GM19351 (cell line): ENCODE measurements around the gene ARL15.
"Not testable (repeated sequence)": the region's sequence is repeated elsewhere in the genome, so short reads cannot be mapped to it uniquely, and the experiment has no call there.

Source experiments
- ATAC-seq: cut with Tn5 transposase; IDR thresholded peaks from one replicate; pipeline ENCODE4 v1.9.1; 2021; ENCODE audit warnings: mild to moderate bottlenecking, moderate library complexity; ENCODE audit not compliant: unreplicated experiment

Gene ARL15

GRCh38 chr5:54103871-54104270 is 206.5 kb downstream of the ARL15 start:
- no peak for ATAC-seq

- ATAC-seq, result no peak
Observed at GRCh38 chr5:54098267-54098666, 212.1 kb downstream of the ARL15 start.

- no peak for ATAC-seq
Observed at GRCh38 chr5:54095969-54096368, 214.4 kb downstream of the ARL15 start.

- no peak for ATAC-seq
Observed at GRCh38 chr5:54094706-54095105, 215.7 kb downstream of the ARL15 start.

- no peak for ATAC-seq
Observed at GRCh38 chr5:54093861-54094260, 216.5 kb downstream of the ARL15 start.

GRCh38 chr5:54093081-54093492 is 217.3 kb downstream of the ARL15 start:
- ATAC-seq, result no peak

GRCh38 chr5:54091307-54092130 is 218.9 kb downstream of the ARL15 start:
- ATAC-seq, result no peak

- no peak for ATAC-seq
Observed at GRCh38 chr5:54090495-54091120, 219.8 kb downstream of the ARL15 start.

GRCh38 chr5:54088081-54088480 is 222.3 kb downstream of the ARL15 start:
- ATAC-seq, result no peak

- ATAC-seq, result no peak
Observed at GRCh38 chr5:54087436-54087835, 222.9 kb downstream of the ARL15 start.

GRCh38 chr5:54086191-54086590 is 224.2 kb downstream of the ARL15 start:
- ATAC-seq, result no peak

- no peak for ATAC-seq
Observed at GRCh38 chr5:54084696-54085095, 225.7 kb downstream of the ARL15 start.

- no peak for ATAC-seq
Observed at GRCh38 chr5:54083851-54084250, 226.5 kb downstream of the ARL15 start.

GRCh38 chr5:54083245-54083644 is 227.1 kb downstream of the ARL15 start:
- ATAC-seq, result no peak

- no peak for ATAC-seq
Observed at GRCh38 chr5:54081415-54081814, 229.0 kb downstream of the ARL15 start.

- ATAC-seq, result no peak
Observed at GRCh38 chr5:54080831-54081230, 229.5 kb downstream of the ARL15 start.

GRCh38 chr5:54073735-54074134 is 236.6 kb downstream of the ARL15 start:
- ATAC-seq, result no peak

GRCh38 chr5:54073131-54073530 is 237.2 kb downstream of the ARL15 start:
- ATAC-seq, result no peak

GRCh38 chr5:54066433-54066832 is 243.9 kb downstream of the ARL15 start:
- ATAC-seq, result no peak

- no peak for ATAC-seq
Observed at GRCh38 chr5:54063817-54064216, 246.6 kb downstream of the ARL15 start.

- no peak for ATAC-seq
Observed at GRCh38 chr5:54062958-54063357, 247.4 kb downstream of the ARL15 start.

- not testable (repeated sequence) for ATAC-seq
Observed at GRCh38 chr5:54060919-54061318, 249.5 kb downstream of the ARL15 start.
